Stimulated activated naive CD8-positive, alpha-beta T cell treated with anti-CD3 and anti-CD28 coated beads, Interleukin-15, Interleukin-2, amounts not matched to agents 100 ng/mL and 50 ng/mL, for 24 hours (primary cell): ENCODE results near the gene ANKUB1.

Experiments
- H3K27ac Mint-ChIP-seq: one replicate; pipeline ENCODE4 v1.8.0; 2021; ENCODE audit warnings: mild to moderate bottlenecking, mixed read lengths
- H3K27me3 Mint-ChIP-seq: one replicate; pipeline ENCODE4 v1.8.0; 2021; ENCODE audit warnings: mixed read lengths
- H3K36me3 Mint-ChIP-seq: one replicate; pipeline ENCODE4 v1.8.0; 2021; ENCODE audit warnings: low read depth, mixed read lengths
- H3K4me1 Mint-ChIP-seq: one replicate; pipeline ENCODE4 v1.8.0; 2021; ENCODE audit warnings: low read depth, mixed read lengths
- H3K4me3 Mint-ChIP-seq: one replicate; pipeline ENCODE4 v1.8.0; 2021; ENCODE audit warnings: mild to moderate bottlenecking, mixed read lengths
- H3K9me3 Mint-ChIP-seq: one replicate; pipeline ENCODE4 v1.8.0; 2021; ENCODE audit warnings: mixed read lengths

Gene ANKUB1

GRCh38 chr3:149716984-149717383, 75.4 kb downstream of the ANKUB1 start:
- Mint-ChIP-seq H3K4me1 (no peaks in the 10 kb centered on the region), H3K4me3 (no peak overlapping the region), H3K27me3 (no peaks in the 10 kb centered on the region), H3K9me3 (peaks cover 9% of the 10 kb centered on the region), H3K27ac (no peak overlapping the region), H3K36me3 (peaks cover 5% of the 10 kb centered on the region)

GRCh38 chr3:149715247-149715646, 77.1 kb downstream of the ANKUB1 start:
- no peaks in the 10 kb centered on the region for H3K9me3 Mint-ChIP-seq
- no peaks in the 10 kb centered on the region for H3K36me3 Mint-ChIP-seq
- no peaks in the 10 kb centered on the region for H3K4me1 Mint-ChIP-seq
- no peak overlapping the region for H3K27ac Mint-ChIP-seq
- H3K4me3 Mint-ChIP-seq: no peak overlapping the region
- H3K27me3 Mint-ChIP-seq: no peaks in the 10 kb centered on the region

GRCh38 chr3:149713730-149714654, 78.4 kb downstream of the ANKUB1 start:
- Mint-ChIP-seq H3K36me3 (no peaks in the 10 kb centered on the region), H3K27me3 (no peaks in the 10 kb centered on the region), H3K4me3 (no peak overlapping the region), H3K9me3 (no peaks in the 10 kb centered on the region), H3K4me1 (no peaks in the 10 kb centered on the region), H3K27ac (no peak overlapping the region)
